ENCODE data around the gene LRRN4.

The LRRN4 gene

GRCh38 chr20:6053064-6053775, 640 bp downstream of the LRRN4 start:
- no peak for DNase-seq (ENCODE audit: low spot score in 2 of 2)
- in situ Hi-C loops (cut with MboI; ENCODE audit: low sequenced_read_pairs) = no loop called here
- Histone ChIP-seq H3K4me1 (no peaks in the 10 kb centered on the region), H3K27me3 (ENCODE audit: low read depth) (peaks cover 11% of the 10 kb centered on the region; the same call in 1 of the 2 replicates), H3K4me3 (no peak overlapping the region), H3K36me3 (replicated peaks) (no peaks in the 10 kb centered on the region), H3K9me3 (no peaks in the 10 kb centered on the region)

GRCh38 chr20:6051505-6051904, 2.4 kb downstream of the LRRN4 start:
- in situ Hi-C loops (cut with MboI; ENCODE audit: low sequenced_read_pairs) = no loop called here
- Histone ChIP-seq H3K4me3 (no peak overlapping the region), H3K9me3 (no peaks in the 10 kb centered on the region), H3K4me1 (no peaks in the 10 kb centered on the region), H3K36me3 (replicated peaks) (no peaks in the 10 kb centered on the region), H3K27me3 (ENCODE audit: low read depth) (peaks cover 11% of the 10 kb centered on the region; the same call in 1 of the 2 replicates)
- DNase-seq (ENCODE audit: low spot score in 2 of 2) = no peak

- in situ Hi-C loops (cut with MboI; ENCODE audit: low sequenced_read_pairs) = no loop called here
- Histone ChIP-seq H3K9me3 (no peaks in the 10 kb centered on the region), H3K4me1 (no peaks in the 10 kb centered on the region), H3K27me3 (ENCODE audit: low read depth) (peaks cover 11% of the 10 kb centered on the region; the same call in 1 of the 2 replicates), H3K36me3 (replicated peaks) (no peaks in the 10 kb centered on the region), H3K4me3 (no peak overlapping the region)
- DNase-seq (ENCODE audit: low spot score in 2 of 2) = no peak
Measured at GRCh38 chr20:6048391-6048790, 5.5 kb downstream of the LRRN4 start.

- no peaks in the 10 kb centered on the region for H3K4me1 ChIP-seq
- 0 out of 2 replicates have a peak, but pooled peaks cover 3% of the 10 kb centered on the region for H3K27me3 ChIP-seq (ENCODE audit: low read depth)
- in situ Hi-C loops (cut with MboI; ENCODE audit: low sequenced_read_pairs) = no loop called here
- no peaks in the 10 kb centered on the region for H3K9me3 ChIP-seq
- DNase-seq (ENCODE audit: low spot score in 2 of 2) = no peak
- no peaks in the 10 kb centered on the region for H3K36me3 ChIP-seq (replicated peaks)
- no peak overlapping the region for H3K4me3 ChIP-seq
Measured at GRCh38 chr20:6046432-6046831, 7.4 kb downstream of the LRRN4 start.

GRCh38 chr20:6045566-6045965, 8.3 kb downstream of the LRRN4 start:
- DNase-seq (ENCODE audit: low spot score in 2 of 2) = no peak
- Histone ChIP-seq H3K4me1 (no peaks in the 10 kb centered on the region), H3K4me3 (no peak overlapping the region), H3K36me3 (replicated peaks) (peaks cover 7% of the 10 kb centered on the region), H3K27me3 (ENCODE audit: low read depth) (0 out of 2 replicates have a peak, but pooled peaks cover 1% of the 10 kb centered on the region), H3K9me3 (no peaks in the 10 kb centered on the region)
- in situ Hi-C loops (cut with MboI; ENCODE audit: low sequenced_read_pairs) = no loop called here

- no peak overlapping the region for H3K4me3 ChIP-seq
- DNase-seq (ENCODE audit: low spot score in 2 of 2) = no peak
- peaks cover 17% of the 10 kb centered on the region for H3K36me3 ChIP-seq (replicated peaks)
- H3K9me3 ChIP-seq = no peaks in the 10 kb centered on the region
- no peaks in the 10 kb centered on the region for H3K27me3 ChIP-seq (ENCODE audit: low read depth)
- in situ Hi-C loops (cut with MboI; ENCODE audit: low sequenced_read_pairs) = no loop called here
- peaks cover 4% of the 10 kb centered on the region for H3K4me1 ChIP-seq
Measured at GRCh38 chr20:6044115-6044514, 9.7 kb downstream of the LRRN4 start.

GRCh38 chr20:6041808-6042265, 12.0 kb downstream of the LRRN4 start:
- in situ Hi-C loops (cut with MboI; ENCODE audit: low sequenced_read_pairs) = no loop called here
- H3K27me3 ChIP-seq (ENCODE audit: low read depth) = no peaks in the 10 kb centered on the region
- peaks cover 28% of the 10 kb centered on the region for H3K36me3 ChIP-seq (replicated peaks)
- no peaks in the 10 kb centered on the region; the same call in 1 of the 2 replicates for H3K9me3 ChIP-seq
- DNase-seq (ENCODE audit: low spot score in 2 of 2) = no peak
- peaks cover 18% of the 10 kb centered on the region for H3K4me1 ChIP-seq
- no peak overlapping the region for H3K4me3 ChIP-seq

- no peaks in the 10 kb centered on the region; the same call in 1 of the 2 replicates for H3K9me3 ChIP-seq
- no peak for DNase-seq (ENCODE audit: low spot score in 2 of 2)
- H3K27me3 ChIP-seq (ENCODE audit: low read depth) = no peaks in the 10 kb centered on the region
- peaks cover 18% of the 10 kb centered on the region for H3K4me1 ChIP-seq
- H3K36me3 ChIP-seq (replicated peaks) = peaks cover 29% of the 10 kb centered on the region
- in situ Hi-C loops (cut with MboI; ENCODE audit: low sequenced_read_pairs) = no loop called here
- H3K4me3 ChIP-seq = no peak overlapping the region
Measured at GRCh38 chr20:6040958-6041807, 12.7 kb downstream of the LRRN4 start.

GRCh38 chr20:6040540-6040939, 13.3 kb downstream of the LRRN4 start:
- H3K4me3 ChIP-seq = no peak overlapping the region
- H3K36me3 ChIP-seq (replicated peaks) = peaks cover 29% of the 10 kb centered on the region
- in situ Hi-C loops (cut with MboI; ENCODE audit: low sequenced_read_pairs) = no loop called here
- no peaks in the 10 kb centered on the region for H3K27me3 ChIP-seq (ENCODE audit: low read depth)
- no peaks in the 10 kb centered on the region; the same call in 1 of the 2 replicates for H3K9me3 ChIP-seq
- no peak for DNase-seq (ENCODE audit: low spot score in 2 of 2)
- peaks cover 18% of the 10 kb centered on the region for H3K4me1 ChIP-seq

GRCh38 chr20:6039766-6040165, 14.1 kb downstream of the LRRN4 start:
- DNase-seq (ENCODE audit: low spot score in 2 of 2) = no peak
- H3K27me3 ChIP-seq (ENCODE audit: low read depth) = no peaks in the 10 kb centered on the region
- no peak overlapping the region for H3K4me3 ChIP-seq
- no peaks in the 10 kb centered on the region; the same call in 1 of the 2 replicates for H3K9me3 ChIP-seq
- H3K36me3 ChIP-seq (replicated peaks) = peaks cover 34% of the 10 kb centered on the region
- peaks cover 18% of the 10 kb centered on the region for H3K4me1 ChIP-seq
- in situ Hi-C loops (cut with MboI; ENCODE audit: low sequenced_read_pairs) = no loop called here

- in situ Hi-C loops (cut with MboI; ENCODE audit: low sequenced_read_pairs) = no loop called here
- H3K9me3 ChIP-seq = no peaks in the 10 kb centered on the region; the same call in 1 of the 2 replicates
- no peaks in the 10 kb centered on the region for H3K27me3 ChIP-seq (ENCODE audit: low read depth)
- H3K4me3 ChIP-seq = no peak overlapping the region
- peaks cover 41% of the 10 kb centered on the region for H3K36me3 ChIP-seq (replicated peaks)
- peak; percentile 58 to 66 for DNase-seq (ENCODE audit: low spot score in 2 of 2)
- peaks cover 18% of the 10 kb centered on the region for H3K4me1 ChIP-seq
Measured at GRCh38 chr20:6038256-6038655, 15.6 kb downstream of the LRRN4 start.

GRCh38 chr20:6037082-6037481, 16.8 kb downstream of the LRRN4 start:
- DNase-seq (ENCODE audit: low spot score in 2 of 2) = no peak
- Histone ChIP-seq H3K4me3 (no peak overlapping the region), H3K27me3 (ENCODE audit: low read depth) (no peaks in the 10 kb centered on the region), H3K36me3 (replicated peaks) (peaks cover 41% of the 10 kb centered on the region), H3K9me3 (no peaks in the 10 kb centered on the region; the same call in 1 of the 2 replicates), H3K4me1 (peaks cover 18% of the 10 kb centered on the region)
- in situ Hi-C loops (cut with MboI; ENCODE audit: low sequenced_read_pairs) = no loop called here

- peaks cover 18% of the 10 kb centered on the region for H3K4me1 ChIP-seq
Measured at GRCh38 chr20:6036213-6036612, 17.6 kb downstream of the LRRN4 start.

More at GRCh38 chr20:6036213-6036612, 17.6 kb downstream of the LRRN4 start:
- in situ Hi-C loops (cut with MboI; ENCODE audit: low sequenced_read_pairs) = no loop called here
- Histone ChIP-seq H3K27me3 (ENCODE audit: low read depth) (no peaks in the 10 kb centered on the region), H3K9me3 (no peaks in the 10 kb centered on the region; the same call in 1 of the 2 replicates), H3K4me3 (no peak overlapping the region), H3K36me3 (replicated peaks) (peaks cover 40% of the 10 kb centered on the region)
- DNase-seq (ENCODE audit: low spot score in 2 of 2) = no peak
